GM18498 (cell line): ENCODE results near the gene ZNF197.
A peak's percentile ranks its signal among the peaks of the same experiment; 100 is the strongest.
"Not testable (repeated sequence)": the region's sequence is repeated elsewhere in the genome, so short reads cannot be mapped to it uniquely, and the experiment has no call there.

ENCODE experiments used
- ATAC-seq: cut with Tn5 transposase; IDR thresholded peaks from one replicate; pipeline ENCODE4 v1.9.1; 2021; ENCODE audit warnings: mild to moderate bottlenecking, moderate library complexity; ENCODE audit not compliant: unreplicated experiment

ZNF197 gene

DNA sequence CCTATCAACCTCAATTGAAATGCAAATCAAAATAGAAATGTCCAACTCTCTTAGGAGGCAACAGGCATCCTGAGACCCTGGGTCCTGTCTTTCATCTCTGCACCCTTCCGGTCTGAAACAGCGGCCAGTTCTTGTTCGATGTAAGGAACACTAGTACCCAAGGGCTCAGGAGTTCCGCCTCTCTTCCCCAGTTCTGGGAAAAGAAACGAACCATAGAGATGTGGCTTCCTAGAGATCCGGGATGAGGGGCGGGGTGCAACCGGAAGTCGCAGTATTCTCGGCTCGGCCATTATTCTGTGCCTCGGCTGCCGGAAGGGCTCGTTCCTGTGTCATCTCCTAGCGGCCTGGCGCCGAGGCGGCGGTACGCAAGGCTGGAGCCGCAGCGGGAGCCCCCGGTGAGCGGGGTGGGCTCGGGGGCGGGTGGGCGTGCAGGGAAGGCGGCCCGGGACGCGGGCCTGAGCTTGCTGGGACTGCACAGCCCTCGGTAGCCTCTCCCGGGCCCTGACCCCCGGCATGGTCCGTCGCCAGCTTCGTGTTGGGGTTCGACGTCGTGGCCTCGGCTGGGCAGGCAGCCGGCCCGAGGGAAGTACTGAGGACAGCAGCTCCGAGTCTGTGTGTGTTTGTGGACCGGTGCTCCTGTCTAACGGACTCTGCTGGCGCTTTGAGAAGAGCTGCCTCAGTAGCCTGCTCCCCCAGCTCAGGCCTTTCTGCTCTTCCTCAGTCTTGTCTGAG, at the start of gene ZNF197:
TSS of gene ZNF197 (plus strand) at position 288 of the 732 bp plus-strand sequence. CDS start 4,119 bp downstream, outside the sequence.
- ATAC-seq = peak; percentile 95

DNA sequence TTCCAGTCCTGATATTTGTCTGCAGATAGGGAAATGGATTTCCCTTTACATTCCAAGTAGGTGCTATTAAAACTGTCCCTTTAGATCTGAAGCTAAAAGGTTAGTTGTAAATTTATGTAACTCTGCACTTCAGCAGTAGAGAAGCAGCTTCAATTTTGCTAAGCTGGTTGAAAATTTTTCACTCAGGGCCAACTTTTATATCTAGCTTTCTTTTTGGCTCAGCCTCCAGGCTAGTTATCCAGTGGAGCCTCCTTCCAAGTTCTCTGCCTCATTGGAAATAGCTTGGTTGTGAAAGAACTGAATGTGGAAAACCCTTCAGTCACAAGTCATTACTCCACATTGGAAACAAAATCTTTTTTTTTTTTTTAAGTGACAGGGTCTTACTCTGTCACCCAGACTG, 48.2 kb upstream of the ZNF197 start:
- ATAC-seq = no peak

DNA sequence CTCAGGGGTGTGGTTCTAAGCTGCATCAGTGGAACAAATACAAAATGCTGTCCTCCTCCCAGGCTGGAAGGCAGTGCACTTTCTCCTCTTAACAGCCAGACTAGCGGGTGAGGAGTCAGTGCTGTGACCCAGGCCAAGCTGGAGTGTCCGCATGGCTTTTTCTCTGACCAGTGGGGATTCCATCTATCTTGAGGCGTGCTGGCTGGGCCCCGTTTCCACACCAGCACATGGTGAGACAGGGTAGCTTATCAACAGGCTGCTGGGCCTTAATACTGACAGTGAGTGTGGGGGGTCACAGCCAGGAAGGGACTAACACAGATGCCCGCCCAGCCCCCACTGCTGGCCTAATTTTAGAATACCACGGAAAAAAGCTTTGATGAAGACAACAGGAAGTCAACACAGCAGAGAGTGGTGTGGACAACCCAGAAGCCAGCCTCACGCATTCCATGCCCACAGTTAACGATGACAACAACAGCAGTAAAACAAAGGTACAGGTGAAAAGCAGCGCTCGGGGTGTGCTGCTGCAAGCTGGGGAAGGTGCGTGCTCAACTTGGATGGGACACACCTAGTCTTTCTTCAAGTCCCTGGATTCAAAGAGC, 47.4 kb upstream of the ZNF197 start:
- ATAC-seq = not testable (repeated sequence)

DNA sequence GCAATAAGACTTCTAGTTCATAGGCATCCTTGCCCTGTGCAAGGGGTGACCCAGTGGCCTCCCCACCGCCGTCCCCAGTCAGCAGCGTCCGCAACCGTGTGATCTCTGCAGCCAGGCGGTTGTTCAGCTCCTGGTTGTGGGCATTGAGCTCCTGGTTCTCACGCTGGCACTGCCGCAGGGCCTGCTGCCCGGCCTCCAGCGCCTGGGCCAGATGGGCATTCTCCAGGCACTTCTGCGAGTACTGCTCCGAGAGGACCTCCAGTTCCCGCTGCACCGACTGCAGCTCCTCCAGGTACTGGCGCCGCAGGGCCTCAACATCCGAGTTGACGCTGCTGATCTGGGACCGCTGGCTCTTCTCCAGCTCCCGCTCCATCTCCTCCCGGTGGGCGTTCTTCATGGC, 46.5 kb upstream of the ZNF197 start:
- not testable (repeated sequence) for ATAC-seq

DNA sequence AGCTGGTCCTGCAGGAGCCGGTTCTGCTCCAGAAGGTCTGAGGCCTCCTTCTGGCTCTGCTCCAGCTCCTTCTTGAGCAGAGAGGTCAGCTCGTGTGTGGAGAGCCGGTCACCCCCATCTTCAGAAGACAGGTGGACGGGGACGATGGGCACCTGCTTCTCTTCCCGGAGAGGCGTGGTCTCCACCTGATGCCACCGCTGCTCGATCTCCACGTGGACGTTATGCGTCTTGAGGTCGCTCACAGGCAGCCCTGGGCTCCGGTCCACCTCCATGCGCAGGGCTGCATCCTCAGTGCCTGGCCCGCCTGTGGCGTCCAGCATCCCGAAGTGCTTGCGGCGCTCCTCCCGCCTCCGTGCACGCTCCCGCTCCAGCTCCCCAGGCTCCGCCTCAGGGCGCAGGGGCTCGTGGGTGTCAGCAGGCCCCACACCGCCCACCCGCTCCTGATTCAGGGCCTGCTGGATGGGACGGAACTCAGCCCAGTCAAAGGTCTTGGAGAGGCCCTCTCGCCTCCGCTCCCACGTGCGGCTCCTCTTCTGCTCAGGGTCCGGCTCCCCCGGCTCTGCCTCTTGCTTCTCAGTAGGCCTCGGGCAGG, 45.8 kb upstream of the ZNF197 start:
- ATAC-seq = not testable (repeated sequence)

DNA sequence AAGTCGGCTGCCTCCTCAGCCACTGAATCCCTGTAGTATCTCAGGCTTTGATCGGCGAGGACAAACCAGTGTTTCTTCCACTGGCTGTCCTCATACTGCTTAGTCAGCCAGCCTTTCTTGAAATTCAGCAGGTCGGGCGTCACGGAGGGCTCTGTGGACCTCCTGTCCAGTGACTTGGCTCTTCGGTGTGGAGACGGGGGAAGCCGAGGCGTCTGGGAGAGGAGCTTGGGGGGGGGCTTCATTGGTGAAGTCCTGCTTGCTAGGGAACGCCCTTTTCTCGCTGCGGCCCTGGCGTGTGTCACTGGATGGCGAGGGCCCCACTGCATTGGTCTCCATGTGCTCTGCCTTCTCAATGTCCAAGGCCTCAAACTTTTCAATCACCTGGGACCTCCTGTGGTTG, 45.1 kb upstream of the ZNF197 start:
- not testable (repeated sequence) for ATAC-seq

DNA sequence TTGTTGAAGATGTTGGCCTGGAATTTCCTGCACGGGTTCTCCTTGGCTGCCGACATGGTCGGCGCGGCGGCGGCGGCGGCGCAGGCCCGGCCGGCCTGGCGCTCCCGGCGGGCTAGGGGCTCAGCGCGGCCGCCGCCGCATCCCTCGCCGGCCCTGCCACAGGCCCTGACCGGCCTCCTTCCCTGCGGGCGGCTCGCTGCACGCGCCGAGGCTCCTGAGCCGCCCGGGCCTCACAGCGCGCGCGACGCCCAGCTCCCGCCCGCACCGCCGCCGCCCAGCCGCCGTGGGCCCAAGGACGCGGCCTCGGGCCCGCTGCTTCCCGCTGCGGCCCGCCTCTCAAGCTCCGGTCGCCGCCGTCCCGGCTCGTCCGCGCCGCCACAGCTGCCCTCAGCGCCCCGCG, 43.9 kb upstream of the ZNF197 start:
- not testable (repeated sequence) for ATAC-seq

DNA sequence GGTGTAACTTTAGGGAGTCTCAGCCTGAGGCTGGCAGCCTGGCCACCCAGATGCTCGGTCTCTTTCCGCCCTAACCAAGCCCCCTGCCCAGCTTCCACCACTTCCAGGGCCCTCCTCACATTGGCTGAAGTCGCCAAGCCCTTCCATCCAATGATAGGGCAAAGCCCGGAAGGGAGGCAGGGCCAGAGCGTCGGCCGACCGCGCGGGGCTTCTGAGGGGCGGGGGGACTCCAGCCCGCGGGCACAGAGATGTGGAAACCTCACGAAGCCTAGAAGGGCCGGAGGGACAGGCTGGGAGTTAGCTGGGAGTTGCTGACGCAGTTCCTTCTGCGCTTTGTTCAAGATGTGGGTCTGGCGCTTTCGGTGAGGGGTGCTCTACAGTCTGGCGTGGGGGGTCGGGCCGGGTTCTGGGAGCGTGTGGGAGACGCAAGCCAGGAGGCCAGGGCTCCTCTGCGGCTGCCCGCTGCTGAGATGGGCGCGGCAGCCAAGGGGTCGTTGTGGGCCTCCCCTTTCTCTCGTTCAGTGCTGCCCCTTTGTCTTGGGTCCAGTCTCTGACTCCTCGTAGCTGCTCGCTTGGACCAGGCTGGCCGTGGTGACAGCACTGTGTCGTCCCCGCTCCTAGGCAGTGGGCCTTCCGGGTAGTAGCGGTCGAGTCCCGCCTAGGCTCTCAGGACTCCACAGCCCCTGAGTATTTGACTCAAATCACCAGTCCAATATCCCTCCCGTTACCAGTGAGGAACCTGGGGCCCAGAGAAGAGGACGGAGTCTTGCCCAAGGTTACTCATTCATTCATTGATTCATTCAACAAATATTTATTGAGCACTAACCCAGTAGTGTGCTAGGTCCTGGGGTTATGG, 40.0 kb upstream of the ZNF197 start, which contains the start of gene ZNF660:
TSS of gene ZNF660 (plus strand) at position 319 of the 856 bp plus-strand sequence. CDS start 9,230 bp downstream, outside the sequence.
- ATAC-seq = peak; percentile 93

DNA sequence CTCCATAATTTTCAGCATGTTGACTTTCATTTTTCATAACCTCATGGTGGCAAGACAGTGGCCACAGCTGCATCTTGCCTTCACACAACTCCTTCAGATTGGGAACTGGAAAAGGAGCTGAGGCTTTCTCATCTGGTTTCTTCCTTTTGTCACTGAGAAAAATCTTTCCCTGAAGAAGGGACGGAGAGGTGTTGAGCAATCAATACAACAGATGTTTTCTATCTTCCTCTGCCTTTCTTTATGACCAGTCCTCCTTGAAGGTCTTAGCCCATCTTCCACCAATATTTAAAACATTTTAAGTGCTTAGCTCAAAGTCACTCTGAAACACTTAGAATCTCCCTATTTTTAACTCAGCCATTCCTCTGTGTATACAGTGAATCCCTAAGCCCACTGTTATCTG, 28.2 kb upstream of the ZNF197 start:
- ATAC-seq = no peak

DNA sequence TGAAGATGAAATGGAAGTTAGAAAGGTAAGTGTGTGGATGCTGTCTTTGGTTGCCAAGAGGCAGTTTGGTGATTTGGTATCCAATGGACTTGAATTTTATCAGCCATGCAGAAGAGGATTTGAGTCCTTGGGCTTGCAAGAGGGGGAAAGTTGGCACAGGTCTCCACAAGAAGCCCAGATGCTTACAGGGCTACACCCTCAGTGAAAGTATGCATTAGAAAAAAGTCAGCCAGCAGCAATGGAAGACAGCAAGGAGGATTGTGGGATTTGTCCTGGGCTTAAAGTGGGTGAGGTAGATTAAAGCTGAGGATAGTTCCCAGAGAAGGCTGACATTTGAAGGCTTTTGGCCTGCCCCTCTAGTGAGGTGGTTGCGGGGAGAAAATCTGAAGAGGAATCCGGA, 23.1 kb upstream of the ZNF197 start:
- no peak for ATAC-seq

DNA sequence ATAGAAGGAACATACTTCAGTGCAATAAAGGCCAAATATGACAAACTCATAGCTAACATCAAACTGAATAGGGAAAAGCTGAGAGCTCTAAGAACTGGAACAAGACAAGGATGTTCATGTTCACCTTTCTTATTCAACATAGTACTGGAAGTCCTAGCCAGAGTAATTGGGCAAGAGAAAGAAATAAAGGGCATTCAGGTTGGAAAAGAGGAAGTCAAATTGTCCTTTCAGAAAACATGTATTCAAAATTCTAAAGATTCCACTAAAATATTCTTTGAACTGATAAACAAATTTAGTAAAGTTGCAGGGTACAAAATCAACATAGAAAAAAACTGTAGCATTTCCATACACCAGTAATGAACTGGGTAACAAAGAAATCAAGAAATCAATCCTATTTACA, 12.2 kb upstream of the ZNF197 start:
- no peak for ATAC-seq

DNA sequence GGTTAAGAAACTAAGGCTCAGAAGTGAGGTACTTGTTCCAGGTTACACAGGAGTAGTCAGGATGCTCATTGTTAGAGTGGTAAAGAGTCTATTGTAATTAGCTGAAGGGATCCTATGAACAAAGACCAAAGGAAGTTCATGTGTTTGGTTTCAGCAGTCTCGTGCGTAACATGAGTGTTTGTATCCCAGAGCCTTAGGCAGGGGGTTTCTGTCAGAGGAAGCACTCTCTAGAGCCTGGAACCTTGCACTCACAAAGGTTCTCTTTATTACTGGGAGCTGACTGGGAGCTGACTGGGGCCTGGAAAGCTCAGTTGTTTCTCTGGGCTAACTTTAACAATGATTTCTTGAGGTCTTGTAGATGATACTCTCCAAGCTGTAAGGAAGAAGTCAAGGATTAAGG, 3.9 kb downstream of the ZNF197 start:
- no peak for ATAC-seq

DNA sequence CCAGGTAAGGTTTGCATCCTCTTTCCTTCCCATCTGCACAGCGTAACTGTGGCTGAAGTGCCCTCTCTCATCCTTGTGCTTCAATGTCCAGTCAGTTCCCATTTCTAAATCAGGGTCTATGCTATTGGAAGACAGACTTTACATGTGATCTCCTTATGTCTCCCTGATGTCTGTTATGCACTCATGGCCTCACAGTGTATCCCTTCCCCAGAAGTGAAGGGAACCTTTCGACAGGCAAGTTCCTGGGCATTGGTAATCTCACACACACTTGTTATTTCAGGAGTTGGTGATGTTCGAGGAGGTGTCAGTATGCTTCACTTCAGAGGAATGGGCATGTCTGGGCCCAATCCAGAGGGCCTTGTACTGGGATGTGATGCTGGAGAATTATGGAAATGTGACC, 7.4 kb downstream of the ZNF197 start:
- ATAC-seq = no peak

DNA sequence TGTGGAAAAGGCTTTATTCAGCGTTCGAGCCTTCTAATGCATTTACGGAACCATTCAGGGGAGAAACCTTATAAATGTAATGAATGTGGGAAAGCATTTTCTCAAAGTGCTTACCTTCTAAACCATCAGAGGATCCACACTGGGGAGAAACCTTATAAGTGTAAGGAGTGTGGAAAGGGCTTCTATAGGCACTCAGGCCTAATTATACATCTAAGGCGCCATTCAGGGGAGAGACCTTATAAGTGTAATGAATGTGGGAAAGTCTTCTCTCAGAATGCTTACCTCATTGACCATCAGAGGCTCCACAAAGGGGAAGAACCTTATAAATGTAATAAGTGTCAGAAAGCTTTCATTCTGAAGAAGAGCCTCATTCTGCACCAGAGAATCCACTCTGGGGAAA, 17.5 kb downstream of the ZNF197 start:
- ATAC-seq = no peak

DNA sequence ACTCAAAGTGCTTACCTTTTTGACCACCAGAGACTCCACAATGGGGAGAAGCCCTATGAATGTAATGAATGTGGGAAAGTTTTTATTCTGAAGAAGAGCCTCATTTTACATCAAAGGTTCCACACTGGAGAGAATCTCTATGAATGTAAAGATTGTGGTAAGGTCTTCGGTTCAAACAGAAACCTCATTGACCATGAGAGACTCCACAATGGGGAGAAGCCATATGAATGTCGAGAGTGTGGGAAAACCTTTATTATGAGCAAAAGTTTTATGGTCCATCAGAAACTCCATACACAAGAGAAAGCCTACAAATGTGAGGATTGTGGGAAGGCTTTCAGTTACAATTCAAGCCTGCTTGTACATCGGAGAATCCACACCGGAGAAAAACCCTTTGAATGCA, 18.2 kb downstream of the ZNF197 start:
- ATAC-seq = no peak

DNA sequence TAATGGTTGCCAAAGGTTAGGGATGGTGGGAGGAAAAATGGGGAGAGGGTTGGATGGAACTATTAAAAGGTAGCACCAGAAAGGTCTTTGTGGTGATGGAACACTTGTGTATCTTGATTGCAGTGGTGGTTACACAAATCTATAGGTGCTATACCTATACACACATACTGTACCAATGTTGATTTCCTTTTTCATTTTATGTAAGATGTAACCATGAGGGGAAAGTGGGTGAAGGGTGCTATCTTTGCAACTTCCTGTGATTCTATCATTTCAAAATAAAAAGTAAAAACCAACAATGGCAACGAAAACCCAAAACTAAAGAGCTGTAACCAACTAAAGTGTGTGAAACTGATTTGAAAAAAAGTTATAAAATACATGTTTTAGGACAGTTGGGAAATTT, 22.9 kb downstream of the ZNF197 start:
- ATAC-seq = no peak

DNA sequence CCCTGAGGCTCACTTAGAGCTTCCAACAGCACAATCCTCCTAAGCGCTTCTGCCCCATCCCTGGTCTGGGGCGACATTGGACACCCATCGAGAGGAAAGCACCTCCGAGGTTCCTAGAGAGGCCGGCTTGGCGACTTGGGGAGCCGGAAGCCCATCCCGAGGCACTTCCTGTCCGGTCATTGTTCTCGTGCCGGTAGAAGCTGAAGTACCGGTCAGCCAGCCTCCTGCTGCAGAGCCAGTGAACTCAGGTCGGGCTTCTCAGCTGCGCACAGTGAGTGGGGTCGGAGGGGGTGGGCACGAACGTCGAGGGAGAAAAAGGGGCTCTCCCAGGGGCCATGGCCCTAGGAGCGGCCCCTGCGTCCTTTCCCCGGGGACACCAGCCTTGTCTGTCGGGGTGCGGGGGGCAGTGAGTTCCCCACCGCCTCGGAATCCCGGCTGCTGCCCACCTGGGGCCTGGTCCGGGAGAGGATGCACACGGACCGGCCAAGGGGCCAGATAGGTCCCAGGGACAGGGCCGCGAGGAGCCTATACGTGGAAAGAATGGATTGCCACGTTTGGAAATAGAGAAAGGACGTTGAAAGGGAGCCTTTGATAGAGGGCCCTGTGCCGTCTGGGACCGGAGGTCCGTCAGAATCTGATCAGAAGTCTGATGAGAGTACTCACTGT, 23.9 kb downstream of the ZNF197 start, which contains the start of gene ZNF35:
TSS of gene ZNF35 (plus strand) at position 169 of the 666 bp plus-strand sequence. CDS start 2,336 bp downstream, outside the sequence.
- ATAC-seq = peak; percentile 99

DNA sequence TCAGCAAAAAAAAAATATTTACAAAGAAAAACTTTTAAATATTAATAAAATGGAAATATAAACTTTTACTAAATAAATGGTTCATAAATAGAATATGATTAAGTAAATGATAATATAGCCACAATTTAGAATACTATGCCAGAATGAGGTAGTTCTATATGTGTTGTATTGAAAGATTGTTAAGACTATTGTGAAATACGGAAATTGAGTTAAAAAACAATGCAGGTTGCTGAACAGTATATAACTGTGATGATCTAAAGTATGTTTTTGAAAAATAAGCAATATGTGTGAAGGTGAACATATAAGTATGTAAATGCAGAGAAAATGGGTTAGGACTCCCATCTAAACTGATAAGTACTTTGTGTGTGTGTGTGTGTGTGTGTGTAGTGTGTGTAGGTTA, 24.9 kb downstream of the ZNF197 start:
- no peak for ATAC-seq

DNA sequence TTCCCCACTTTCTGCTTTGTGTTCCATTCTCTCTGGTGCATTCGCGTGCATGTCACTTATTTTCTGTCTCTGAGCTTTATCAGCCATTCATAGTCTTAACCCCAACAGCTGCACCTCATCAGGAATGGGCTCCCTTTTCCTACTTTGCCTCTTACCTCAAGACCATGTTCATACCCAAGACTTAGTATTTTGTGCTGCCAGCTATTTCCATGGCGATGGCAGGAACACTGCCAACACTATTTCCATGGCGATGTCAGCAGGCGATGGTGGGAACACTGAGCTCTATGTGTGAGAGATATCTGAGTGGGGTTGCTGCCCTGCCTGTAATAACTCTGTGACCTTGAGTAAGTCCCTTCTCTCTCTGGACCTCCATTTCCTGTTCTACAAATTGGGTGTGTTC, 29.2 kb downstream of the ZNF197 start:
- no peak for ATAC-seq

DNA sequence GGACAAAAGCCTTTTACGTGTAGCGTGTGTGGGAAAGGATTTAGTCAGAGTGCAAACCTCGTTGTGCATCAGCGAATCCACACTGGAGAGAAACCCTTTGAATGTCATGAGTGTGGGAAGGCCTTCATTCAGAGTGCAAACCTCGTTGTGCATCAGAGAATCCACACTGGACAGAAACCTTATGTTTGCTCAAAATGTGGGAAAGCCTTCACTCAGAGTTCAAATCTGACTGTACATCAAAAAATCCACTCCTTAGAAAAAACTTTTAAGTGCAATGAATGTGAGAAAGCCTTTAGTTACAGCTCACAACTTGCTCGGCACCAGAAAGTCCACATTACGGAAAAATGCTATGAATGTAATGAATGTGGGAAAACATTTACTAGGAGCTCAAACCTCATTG, 34.2 kb downstream of the ZNF197 start:
- no peak for ATAC-seq

DNA sequence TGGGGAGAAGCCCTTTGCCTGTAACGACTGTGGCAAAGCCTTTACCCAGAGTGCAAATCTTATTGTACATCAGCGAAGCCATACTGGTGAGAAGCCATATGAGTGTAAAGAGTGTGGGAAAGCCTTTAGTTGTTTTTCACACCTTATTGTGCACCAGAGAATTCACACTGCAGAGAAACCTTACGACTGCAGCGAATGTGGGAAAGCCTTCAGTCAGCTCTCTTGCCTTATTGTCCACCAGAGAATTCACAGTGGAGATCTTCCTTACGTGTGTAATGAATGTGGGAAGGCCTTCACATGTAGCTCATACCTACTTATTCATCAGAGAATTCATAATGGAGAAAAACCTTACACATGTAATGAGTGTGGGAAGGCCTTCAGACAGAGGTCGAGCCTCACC, 34.6 kb downstream of the ZNF197 start:
- ATAC-seq = no peak
